ENCODE measurements around the gene ABCC12. TPM values are rescaled to one million over a fixed set of nuclear protein-coding genes. Genes with fewer than 3 reads are reported as not detected.
"Not testable (repeated sequence)": the region's sequence is repeated elsewhere in the genome, so short reads cannot be mapped to it uniquely, and the experiment has no call there.

The ABCC12 gene
- not detected for total RNA-seq

GRCh38 chr16:48155926-48156789, at the start of gene ABCC12:
ABCC12 (minus strand) TSS chr16:48155993; CDS start chr16:48146424, 9,569 bp downstream.
- no peak for ATAC-seq

GRCh38 chr16:48204825-48205151, 49.0 kb upstream of the ABCC12 start:
- ATAC-seq = no peak

- ATAC-seq = no peak
These were observed 48.4 kb upstream of the ABCC12 start for GRCh38 chr16:48203974-48204824.

- ATAC-seq = no peak
These were observed 45.9 kb upstream of the ABCC12 start for GRCh38 chr16:48201515-48202201.

- ATAC-seq = no peak
These were observed 41.5 kb upstream of the ABCC12 start for GRCh38 chr16:48197294-48197693.

GRCh38 chr16:48194828-48195556, 39.2 kb upstream of the ABCC12 start:
- peak; percentile 96 for ATAC-seq

- ATAC-seq = no peak
These were observed 38.1 kb upstream of the ABCC12 start for GRCh38 chr16:48193846-48194245.

GRCh38 chr16:48188449-48189102, 32.8 kb upstream of the ABCC12 start:
- ATAC-seq = peak; percentile 33

DNA sequence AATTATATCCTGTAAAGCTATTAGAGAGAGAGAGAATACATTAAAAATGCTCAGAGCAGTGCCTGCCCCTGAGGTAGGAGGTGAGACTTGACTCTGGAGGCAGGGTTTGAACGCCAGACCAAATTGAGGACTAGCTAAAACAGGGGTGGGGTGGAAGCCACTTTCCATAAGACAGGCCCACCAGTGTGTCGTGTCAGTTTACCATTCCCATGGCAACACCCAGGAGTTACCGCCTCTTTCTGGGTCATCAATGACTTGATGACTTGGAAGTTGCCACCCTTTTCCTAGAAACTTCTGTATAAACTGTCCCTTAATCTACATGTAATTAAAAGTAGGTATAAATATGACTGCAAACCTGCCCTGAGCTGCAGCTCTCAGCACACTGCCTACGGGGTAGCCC, 32.0 kb upstream of the ABCC12 start:
- ATAC-seq = no peak

- ATAC-seq = peak; percentile 71
These were observed 28.9 kb upstream of the ABCC12 start for GRCh38 chr16:48184681-48185080.

GRCh38 chr16:48182979-48183537, 27.3 kb upstream of the ABCC12 start:
- ATAC-seq = no peak

DNA sequence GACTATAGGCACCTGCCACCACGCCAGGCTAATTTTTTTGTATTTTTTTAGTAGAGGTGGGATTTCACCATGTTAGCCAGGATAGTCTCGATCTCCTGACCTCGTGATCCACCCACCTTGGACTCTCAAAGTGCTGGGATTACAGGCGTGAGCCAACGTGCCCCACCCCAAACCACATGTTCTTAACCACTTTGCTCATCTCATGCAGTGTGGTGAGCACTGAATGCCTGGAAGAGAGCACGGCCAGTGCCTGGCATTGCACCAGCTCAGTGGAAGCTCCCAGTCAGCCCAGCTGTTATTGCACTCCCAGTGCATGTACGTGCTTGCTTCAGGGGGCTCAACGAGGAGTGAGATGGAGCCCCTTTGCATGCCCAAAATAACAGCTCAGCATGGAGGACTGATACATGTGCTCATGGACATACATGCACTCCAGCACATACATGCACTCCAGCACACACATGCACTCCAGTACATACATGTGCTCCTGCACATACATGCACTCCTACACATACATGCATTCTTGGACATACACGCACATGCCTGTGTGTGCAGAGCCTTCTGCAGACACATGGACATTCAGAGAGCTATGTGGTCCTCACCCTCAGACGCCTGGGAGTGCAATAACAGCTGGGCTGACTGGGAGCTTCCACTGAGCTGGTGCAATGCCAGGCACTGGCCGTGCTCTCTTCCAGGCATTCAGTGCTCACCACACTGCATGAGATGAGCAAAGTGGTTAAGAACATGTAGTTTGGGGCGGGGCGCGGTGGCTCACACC, 26.1 kb upstream of the ABCC12 start:
- ATAC-seq = peak; percentile 63

DNA sequence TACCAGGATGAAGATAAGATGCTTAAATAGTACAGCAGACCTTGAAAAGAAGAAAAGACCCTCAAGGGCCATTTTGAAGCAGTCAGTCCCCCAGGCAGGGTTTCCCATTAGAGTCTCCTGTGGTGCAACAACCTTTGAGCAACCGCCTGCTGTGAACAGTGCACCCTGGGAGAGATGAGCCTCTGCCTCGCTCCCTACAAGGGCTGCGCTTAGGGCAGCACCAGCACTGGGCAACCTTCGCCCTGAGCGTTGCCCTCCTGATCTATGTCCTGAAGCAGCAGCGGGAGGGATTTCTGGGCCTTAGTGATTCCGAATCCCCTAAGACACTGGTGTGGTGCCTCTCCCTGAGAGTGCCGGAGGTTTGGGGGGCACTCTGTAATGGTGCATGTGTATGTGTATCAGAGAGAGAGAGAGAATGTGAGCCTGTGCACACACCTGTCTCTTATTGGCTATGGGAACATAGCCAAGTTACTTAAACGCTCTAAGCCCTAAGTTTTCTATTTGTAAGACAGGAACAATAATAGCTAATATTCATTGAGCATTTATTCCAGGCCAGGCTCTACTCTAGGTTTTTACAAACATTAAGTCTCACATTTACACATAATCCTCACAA, 25.2 kb upstream of the ABCC12 start:
- ATAC-seq = no peak

DNA sequence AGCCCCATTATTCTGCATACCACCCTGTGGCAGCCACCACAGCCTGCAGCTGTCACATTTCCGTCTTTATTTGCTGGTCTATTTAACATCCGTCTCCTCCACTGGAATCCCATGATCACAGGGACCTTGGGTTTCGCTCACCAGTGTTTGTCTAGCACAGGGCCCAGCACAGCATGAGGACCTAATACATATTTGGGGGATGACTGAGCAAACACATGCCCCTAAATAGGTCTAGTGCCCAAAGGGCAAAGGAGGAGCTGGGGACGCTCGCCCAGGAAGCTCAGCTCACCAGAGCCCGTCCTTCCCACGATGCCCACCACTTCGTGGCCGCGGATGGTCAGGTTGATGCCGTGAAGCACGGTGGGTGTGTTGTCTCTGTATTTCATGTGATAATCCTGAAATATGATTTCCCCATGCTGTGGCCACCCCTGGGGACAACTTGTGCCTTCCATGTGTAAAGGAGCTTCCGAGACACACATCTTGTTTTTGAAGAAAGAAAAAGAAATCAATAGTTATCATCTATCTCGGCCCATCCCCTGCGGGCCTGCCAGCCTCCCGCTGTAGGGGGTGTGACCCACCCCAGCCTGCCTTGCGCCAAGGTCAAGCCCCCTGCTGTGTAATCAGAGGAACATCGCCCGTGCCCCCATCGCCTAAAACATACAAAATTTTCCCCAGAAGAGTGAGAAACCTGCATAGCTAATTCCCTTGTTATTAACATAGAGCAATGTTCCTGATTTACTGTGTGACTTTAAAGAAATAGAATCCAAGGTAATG, 21.0 kb upstream of the ABCC12 start:
- ATAC-seq = no peak

- ATAC-seq = no peak
These were observed 18.1 kb upstream of the ABCC12 start for GRCh38 chr16:48173889-48174288.

DNA sequence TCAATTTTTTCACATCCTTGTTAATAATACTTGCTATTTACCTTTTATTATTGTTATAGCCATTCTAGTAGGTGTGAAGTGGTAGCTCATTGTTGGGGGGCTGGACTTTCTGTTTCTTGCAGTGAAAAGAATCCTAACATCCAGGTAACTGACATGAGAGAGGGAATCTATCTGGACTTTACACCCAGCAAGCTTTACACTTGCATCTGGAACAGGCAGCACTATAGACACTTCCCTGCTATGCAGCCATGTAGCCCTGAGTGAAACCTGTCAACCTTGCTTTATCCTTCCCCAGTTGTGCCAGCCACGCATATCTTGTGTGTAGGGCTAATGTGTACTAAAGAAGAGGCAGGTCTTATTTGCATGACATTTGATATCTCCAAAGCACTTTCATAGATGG, 16.9 kb upstream of the ABCC12 start:
- no peak for ATAC-seq

DNA sequence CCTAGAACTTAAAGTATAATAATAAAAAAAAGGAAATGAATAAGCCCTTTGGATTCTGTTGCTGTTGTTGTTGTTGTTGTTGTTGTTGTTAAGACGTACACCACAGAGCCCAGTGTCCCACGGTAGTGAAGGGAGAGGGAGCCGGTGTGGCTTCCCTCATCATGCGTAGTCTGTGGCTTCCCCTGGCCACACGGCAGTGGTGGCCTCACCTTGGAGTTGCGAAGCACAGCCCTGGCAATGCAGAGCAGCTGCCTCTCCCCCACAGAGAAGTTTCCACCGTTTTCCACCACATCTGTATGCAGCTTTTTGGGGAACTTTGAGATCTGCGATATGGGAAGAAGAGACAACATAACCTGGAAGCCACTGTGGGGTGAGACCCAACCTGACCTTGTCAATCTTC, 14.1 kb upstream of the ABCC12 start:
- ATAC-seq = no peak

GRCh38 chr16:48168075-48168474, 12.3 kb upstream of the ABCC12 start:
- ATAC-seq = no peak

- not testable (repeated sequence) for ATAC-seq
These were observed 10.8 kb upstream of the ABCC12 start for GRCh38 chr16:48166617-48167016.

Data from esophagus mucosa (tissue), 1 donor.